Measurements from ENCODE around the gene RASSF3.

Gene RASSF3

DNA sequence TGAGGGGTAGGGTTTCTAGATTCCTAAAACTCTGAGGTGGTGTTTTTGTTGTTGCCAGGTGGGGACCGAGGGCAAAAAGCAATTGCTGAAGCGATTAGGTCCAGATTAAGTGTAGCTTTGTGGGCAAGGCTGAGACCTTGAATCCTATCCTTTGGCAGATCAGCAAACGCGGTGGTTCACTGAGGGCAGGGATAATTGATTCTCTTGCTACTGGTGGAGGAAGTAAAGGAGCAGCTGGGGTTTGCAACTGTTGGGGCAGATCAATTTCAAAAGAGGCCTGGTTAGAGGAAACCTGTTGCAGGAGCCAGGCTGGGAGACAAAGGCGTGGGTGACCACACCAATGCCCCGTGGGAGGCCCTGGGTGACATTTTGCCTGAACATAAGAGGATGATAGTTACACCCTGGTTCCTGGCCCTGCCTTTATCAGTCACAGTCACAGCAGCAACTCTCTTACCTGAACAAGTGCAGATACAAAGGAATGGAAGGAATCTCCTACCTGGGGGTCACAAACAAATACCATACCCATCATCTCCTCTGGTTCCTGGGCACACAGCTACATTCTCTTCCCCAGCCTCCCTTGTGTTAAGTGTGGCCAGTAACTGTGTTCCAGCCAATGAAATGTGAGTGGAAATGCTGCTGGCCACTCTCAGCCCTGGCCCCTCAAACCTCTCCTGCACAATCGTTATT is 43.3 kb upstream of the RASSF3 start:
- TF ChIP-seq, protein P1, sequence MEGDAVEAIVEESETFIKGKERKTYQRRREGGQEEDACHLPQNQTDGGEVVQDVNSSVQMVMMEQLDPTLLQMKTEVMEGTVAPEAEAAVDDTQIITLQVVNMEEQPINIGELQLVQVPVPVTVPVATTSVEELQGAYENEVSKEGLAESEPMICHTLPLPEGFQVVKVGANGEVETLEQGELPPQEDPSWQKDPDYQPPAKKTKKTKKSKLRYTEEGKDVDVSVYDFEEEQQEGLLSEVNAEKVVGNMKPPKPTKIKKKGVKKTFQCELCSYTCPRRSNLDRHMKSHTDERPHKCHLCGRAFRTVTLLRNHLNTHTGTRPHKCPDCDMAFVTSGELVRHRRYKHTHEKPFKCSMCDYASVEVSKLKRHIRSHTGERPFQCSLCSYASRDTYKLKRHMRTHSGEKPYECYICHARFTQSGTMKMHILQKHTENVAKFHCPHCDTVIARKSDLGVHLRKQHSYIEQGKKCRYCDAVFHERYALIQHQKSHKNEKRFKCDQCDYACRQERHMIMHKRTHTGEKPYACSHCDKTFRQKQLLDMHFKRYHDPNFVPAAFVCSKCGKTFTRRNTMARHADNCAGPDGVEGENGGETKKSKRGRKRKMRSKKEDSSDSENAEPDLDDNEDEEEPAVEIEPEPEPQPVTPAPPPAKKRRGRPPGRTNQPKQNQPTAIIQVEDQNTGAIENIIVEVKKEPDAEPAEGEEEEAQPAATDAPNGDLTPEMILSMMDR (IDR thresholded peaks at IDR 0.05; ENCODE audit: insufficient read depth, low read length), result no peak
- TF ChIP-seq SPI1 (IDR thresholded peaks at IDR 0.05; ENCODE audit: borderline replicate concordance, low read depth) (no peak), GABPA (IDR thresholded peaks at IDR 0.05; ENCODE audit: low read depth) (no peak), POLR2AphosphoS5 (IDR thresholded peaks at IDR 0.05; ENCODE audit: low read depth) (no peak)
- TF ChIP-seq, protein P2, sequence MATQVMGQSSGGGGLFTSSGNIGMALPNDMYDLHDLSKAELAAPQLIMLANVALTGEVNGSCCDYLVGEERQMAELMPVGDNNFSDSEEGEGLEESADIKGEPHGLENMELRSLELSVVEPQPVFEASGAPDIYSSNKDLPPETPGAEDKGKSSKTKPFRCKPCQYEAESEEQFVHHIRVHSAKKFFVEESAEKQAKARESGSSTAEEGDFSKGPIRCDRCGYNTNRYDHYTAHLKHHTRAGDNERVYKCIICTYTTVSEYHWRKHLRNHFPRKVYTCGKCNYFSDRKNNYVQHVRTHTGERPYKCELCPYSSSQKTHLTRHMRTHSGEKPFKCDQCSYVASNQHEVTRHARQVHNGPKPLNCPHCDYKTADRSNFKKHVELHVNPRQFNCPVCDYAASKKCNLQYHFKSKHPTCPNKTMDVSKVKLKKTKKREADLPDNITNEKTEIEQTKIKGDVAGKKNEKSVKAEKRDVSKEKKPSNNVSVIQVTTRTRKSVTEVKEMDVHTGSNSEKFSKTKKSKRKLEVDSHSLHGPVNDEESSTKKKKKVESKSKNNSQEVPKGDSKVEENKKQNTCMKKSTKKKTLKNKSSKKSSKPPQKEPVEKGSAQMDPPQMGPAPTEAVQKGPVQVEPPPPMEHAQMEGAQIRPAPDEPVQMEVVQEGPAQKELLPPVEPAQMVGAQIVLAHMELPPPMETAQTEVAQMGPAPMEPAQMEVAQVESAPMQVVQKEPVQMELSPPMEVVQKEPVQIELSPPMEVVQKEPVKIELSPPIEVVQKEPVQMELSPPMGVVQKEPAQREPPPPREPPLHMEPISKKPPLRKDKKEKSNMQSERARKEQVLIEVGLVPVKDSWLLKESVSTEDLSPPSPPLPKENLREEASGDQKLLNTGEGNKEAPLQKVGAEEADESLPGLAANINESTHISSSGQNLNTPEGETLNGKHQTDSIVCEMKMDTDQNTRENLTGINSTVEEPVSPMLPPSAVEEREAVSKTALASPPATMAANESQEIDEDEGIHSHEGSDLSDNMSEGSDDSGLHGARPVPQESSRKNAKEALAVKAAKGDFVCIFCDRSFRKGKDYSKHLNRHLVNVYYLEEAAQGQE (IDR thresholded peaks at IDR 0.05; ENCODE audit: insufficient replicate concordance, low read depth), result no peak
- DNase-seq (ENCODE audit: low read depth in 1 of 2, low spot score in 1 of 2), result peak; percentile 27 to 81
- Histone ChIP-seq H3K4me3 (replicated peaks; ENCODE audit: insufficient read depth, low read length) (no peak overlapping the region), H3K27me3 (ENCODE audit: insufficient read depth, poor library complexity, severe bottlenecking) (no peaks in the 10 kb centered on the region), H3K27ac (replicated peaks) (peak overlapping the region; percentile 56)

DNA sequence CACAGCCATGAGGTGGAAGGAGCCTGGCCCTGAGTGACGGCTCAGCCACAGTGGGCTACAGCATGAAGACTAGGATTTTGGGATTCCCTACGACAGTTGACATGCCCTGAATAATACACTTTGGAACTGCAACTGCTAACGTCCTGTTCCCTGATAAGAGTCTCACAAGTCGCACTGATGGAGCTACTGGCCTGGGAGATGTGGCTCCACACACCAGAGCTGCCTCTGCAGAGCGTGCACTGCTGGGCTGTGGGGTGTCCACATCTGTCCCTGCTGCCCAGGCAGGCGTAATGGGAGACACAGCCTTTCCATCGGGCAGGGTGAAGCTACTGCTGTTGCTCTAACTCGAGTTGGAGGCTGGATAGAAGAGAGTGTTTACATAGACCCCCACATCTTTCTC is 42.7 kb upstream of the RASSF3 start:
- TF ChIP-seq, protein P1 (IDR thresholded peaks at IDR 0.05; ENCODE audit: insufficient read depth, low read length), result no peak
- no peak for TF ChIP-seq POLR2AphosphoS5 (IDR thresholded peaks at IDR 0.05; ENCODE audit: low read depth)
- TF ChIP-seq SPI1 (IDR thresholded peaks at IDR 0.05; ENCODE audit: borderline replicate concordance, low read depth), result no peak
- TF ChIP-seq, protein P2 (IDR thresholded peaks at IDR 0.05; ENCODE audit: insufficient replicate concordance, low read depth), result no peak
- TF ChIP-seq GABPA (IDR thresholded peaks at IDR 0.05; ENCODE audit: low read depth), result no peak
- peak overlapping the region; percentile 56 for H3K27ac ChIP-seq (replicated peaks)
- no peak for DNase-seq (ENCODE audit: low read depth in 1 of 2, low spot score in 1 of 2)

DNA sequence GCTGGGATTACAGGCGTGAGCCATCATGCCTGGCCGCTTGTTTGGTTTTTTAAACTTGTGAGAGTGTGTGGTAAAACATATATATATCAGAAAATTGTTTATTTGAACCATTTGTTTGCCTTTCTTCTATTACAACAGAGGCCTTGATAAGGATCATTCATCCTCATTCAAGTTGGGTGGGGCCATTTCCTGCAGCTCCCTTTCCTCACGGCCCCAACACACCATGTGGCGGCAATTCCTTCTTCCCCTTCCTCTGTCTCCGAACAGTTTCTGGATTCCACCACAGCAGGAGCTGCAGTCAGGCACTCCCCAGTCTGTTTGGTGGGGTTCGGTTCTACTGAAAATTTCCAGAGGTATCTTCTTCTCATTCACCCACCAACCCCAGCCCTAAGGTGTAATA is 42.0 kb upstream of the RASSF3 start:
- Histone ChIP-seq H3K27me3 (ENCODE audit: insufficient read depth, poor library complexity, severe bottlenecking) (no peaks in the 10 kb centered on the region), H3K27ac (replicated peaks) (no peak overlapping the region; the same call in 1 of the 2 replicates), H3K4me3 (replicated peaks; ENCODE audit: insufficient read depth, low read length) (no peak overlapping the region)
- DNase-seq (ENCODE audit: low read depth in 1 of 2, low spot score in 1 of 2), result no peak
- TF ChIP-seq, protein P1 (IDR thresholded peaks at IDR 0.05; ENCODE audit: insufficient read depth, low read length), result no peak
- TF ChIP-seq GABPA (IDR thresholded peaks at IDR 0.05; ENCODE audit: low read depth), result no peak
- TF ChIP-seq, protein P2 (IDR thresholded peaks at IDR 0.05; ENCODE audit: insufficient replicate concordance, low read depth), result no peak
- TF ChIP-seq SPI1 (IDR thresholded peaks at IDR 0.05; ENCODE audit: borderline replicate concordance, low read depth), result no peak
- TF ChIP-seq POLR2AphosphoS5 (IDR thresholded peaks at IDR 0.05; ENCODE audit: low read depth), result no peak

More for the DNA sequence above, 42.7 kb upstream of the RASSF3 start:
- Histone ChIP-seq H3K4me3 (replicated peaks; ENCODE audit: insufficient read depth, low read length) (no peak overlapping the region), H3K27me3 (ENCODE audit: insufficient read depth, poor library complexity, severe bottlenecking) (no peaks in the 10 kb centered on the region)

Measured in HL-60 (cell line).